ENCODE data around the gene MPPED2. TPM values are rescaled to one million over a fixed set of nuclear protein-coding genes. Genes with fewer than 3 reads are reported as not detected.

The MPPED2 gene
- total and polyA plus RNA-seq, 2 of the 13 experiments (the other 11 are each of a cell fraction or from before 2014, with no cell fraction given): not detected

DNA sequence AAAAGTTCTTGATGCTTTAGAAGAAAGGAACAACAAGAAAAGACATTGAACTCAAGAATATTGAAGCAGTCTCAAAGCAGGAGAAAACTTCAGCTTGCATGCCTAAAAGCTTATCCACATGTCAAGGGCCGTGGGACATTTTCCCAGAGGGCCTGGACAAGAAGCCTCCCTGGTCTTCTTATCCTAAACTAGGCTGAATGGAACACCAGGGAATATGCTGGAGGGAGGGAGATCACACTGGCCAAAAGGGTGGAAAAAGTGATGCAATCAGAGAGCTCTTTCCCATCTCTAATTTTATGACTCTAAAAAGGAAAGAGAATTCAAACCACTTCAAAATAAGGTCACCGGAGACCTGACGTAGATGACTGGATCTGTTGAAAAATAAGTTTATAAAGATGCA, 107.2 kb downstream of the MPPED2 start:
- WGBS (ENCODE audit: low lambda C conversion rate): 30% methylated on average over 3 of the region's 3 CpGs

DNA sequence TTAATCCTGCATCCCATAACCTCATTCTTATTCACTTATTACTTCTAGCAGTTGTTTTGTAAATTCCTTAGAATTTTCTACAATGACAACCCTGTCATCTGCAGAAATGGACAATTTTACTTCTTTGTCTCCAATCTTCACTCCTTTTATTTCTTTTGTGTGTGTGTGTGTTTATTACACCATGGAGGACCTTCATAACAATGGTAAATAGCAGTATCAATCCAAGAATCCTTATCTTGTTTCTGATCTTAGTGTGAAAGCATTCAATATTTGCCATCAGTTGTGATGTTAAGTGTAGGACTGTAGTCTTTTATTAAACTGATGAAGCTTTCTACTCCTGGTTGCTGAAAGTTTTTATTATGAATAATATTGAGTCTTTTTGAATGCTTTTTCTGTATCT, 109.1 kb downstream of the MPPED2 start:
- H3K4me1 ChIP-seq (ENCODE audit: insufficient read depth, low read length): no peaks in the 10 kb centered on the region
- CTCF ChIA-PET (ENCODE audit: low intra/inter-chr PET ratio, low total read pairs): no interaction called here
- ATAC-seq (no peak), DNase-seq (ENCODE audit: low spot score) (no peak), FAIRE-seq (no peak)
- no peak overlapping the region for H3K4me3 ChIP-seq (replicated peaks in 1 of 3; ENCODE audit: insufficient read depth in 1 of 3, low read depth in 2 of 3, low read length in 3 of 3)
- intact Hi-C loops (cut with micrococcal nuclease; ENCODE audit: unreplicated experiment): no loop called here
- no TSS peak for BruUV-seq (replicated peaks)
- no peak overlapping the region for H3K9ac ChIP-seq (ENCODE audit: insufficient read depth, low read depth, low read length)
- POLR2A ChIA-PET: no interaction called here
- in situ Hi-C loops (cut with HindIII; ENCODE audit: extremely low pct_ligation_motif_present, low pct_unique_long_range_greater_than_20kb): no loop called here
- no peak overlapping the region for H3K4me2 ChIP-seq (ENCODE audit: low read depth, low read length)
- no peak overlapping the region for H3K27ac ChIP-seq (ENCODE audit: extremely low read length, insufficient read depth, low read length)
- H2AFZ ChIP-seq (ENCODE audit: low read length): no peak overlapping the region
- H3K79me2 ChIP-seq (ENCODE audit: insufficient read depth, low read length): no peaks in the 10 kb centered on the region
- no peaks in the 10 kb centered on the region; a peak in 1 of 5 replicates for H3K27me3 ChIP-seq (ENCODE audit: control insufficient read depth in 1 of 2, insufficient read depth in 2 of 2, low read length in 2 of 2)
- H3K9me3 ChIP-seq (ENCODE audit: low read length): no peaks in the 10 kb centered on the region
- no peaks in the 10 kb centered on the region for H4K20me1 ChIP-seq (ENCODE audit: insufficient read depth, low read length)
- no peaks in the 10 kb centered on the region for H3K36me3 ChIP-seq (replicated peaks in 1 of 2; ENCODE audit: control insufficient read depth in 1 of 2, insufficient read depth in 2 of 2, low read length in 2 of 2)
- no peak for TF ChIP-seq HNRNPK (IDR thresholded peaks at IDR 0.05; ENCODE audit: low read depth, low read length, poor library complexity, severe bottlenecking)
- TF ChIP-seq, protein P1, sequence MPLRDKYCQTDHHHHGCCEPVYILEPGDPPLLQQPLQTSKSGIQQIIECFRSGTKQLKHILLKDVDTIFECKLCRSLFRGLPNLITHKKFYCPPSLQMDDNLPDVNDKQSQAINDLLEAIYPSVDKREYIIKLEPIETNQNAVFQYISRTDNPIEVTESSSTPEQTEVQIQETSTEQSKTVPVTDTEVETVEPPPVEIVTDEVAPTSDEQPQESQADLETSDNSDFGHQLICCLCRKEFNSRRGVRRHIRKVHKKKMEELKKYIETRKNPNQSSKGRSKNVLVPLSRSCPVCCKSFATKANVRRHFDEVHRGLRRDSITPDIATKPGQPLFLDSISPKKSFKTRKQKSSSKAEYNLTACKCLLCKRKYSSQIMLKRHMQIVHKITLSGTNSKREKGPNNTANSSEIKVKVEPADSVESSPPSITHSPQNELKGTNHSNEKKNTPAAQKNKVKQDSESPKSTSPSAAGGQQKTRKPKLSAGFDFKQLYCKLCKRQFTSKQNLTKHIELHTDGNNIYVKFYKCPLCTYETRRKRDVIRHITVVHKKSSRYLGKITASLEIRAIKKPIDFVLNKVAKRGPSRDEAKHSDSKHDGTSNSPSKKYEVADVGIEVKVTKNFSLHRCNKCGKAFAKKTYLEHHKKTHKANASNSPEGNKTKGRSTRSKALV (CRISPR knock-in tag; IDR thresholded peaks at IDR 0.05): no peak
- no peak for TF ChIP-seq SP1 (IDR thresholded peaks at IDR 0.05)
- no peak for TF ChIP-seq SP1 (CRISPR knock-in tag; IDR thresholded peaks at IDR 0.05)
- no peak for TF ChIP-seq SALL1 (CRISPR knock-in tag; IDR thresholded peaks at IDR 0.05)
- TF ChIP-seq, protein P2, sequence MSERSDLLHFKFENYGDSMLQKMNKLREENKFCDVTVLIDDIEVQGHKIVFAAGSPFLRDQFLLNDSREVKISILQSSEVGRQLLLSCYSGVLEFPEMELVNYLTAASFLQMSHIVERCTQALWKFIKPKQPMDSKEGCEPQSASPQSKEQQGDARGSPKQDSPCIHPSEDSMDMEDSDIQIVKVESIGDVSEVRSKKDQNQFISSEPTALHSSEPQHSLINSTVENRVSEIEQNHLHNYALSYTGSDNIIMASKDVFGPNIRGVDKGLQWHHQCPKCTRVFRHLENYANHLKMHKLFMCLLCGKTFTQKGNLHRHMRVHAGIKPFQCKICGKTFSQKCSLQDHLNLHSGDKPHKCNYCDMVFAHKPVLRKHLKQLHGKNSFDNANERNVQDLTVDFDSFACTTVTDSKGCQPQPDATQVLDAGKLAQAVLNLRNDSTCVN (CRISPR knock-in tag; IDR thresholded peaks at IDR 0.05; ENCODE audit: borderline replicate concordance): no peak
- TF ChIP-seq ZBTB42 (CRISPR knock-in tag; IDR thresholded peaks at IDR 0.05): no peak
- TF ChIP-seq, protein P3, sequence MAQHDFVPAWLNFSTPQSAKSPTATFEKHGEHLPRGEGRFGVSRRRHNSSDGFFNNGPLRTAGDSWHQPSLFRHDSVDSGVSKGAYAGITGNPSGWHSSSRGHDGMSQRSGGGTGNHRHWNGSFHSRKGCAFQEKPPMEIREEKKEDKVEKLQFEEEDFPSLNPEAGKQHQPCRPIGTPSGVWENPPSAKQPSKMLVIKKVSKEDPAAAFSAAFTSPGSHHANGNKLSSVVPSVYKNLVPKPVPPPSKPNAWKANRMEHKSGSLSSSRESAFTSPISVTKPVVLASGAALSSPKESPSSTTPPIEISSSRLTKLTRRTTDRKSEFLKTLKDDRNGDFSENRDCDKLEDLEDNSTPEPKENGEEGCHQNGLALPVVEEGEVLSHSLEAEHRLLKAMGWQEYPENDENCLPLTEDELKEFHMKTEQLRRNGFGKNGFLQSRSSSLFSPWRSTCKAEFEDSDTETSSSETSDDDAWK (CRISPR knock-in tag; IDR thresholded peaks at IDR 0.05): no peak
- no peak for TF ChIP-seq SETDB1 (CRISPR knock-in tag; IDR thresholded peaks at IDR 0.05; ENCODE audit: borderline replicate concordance)
- no peak for TF ChIP-seq ZNF841 (CRISPR knock-in tag; IDR thresholded peaks at IDR 0.05; ENCODE audit: borderline replicate concordance)
- no peak for TF ChIP-seq FIP1L1 (IDR thresholded peaks at IDR 0.05; ENCODE audit: borderline replicate concordance, insufficient read depth, low read depth, low read length)
- TF ChIP-seq ZNF782 (CRISPR knock-in tag; IDR thresholded peaks at IDR 0.05; ENCODE audit: borderline replicate concordance): no peak
- no peak for TF ChIP-seq ETV5 (CRISPR knock-in tag; IDR thresholded peaks at IDR 0.05; ENCODE audit: borderline replicate concordance)
- no peak for TF ChIP-seq TOE1 (CRISPR knock-in tag; IDR thresholded peaks at IDR 0.05)
- no peak for TF ChIP-seq ZNF552 (CRISPR knock-in tag; IDR thresholded peaks at IDR 0.05; ENCODE audit: borderline replicate concordance)

More for the DNA sequence above, 107.2 kb downstream of the MPPED2 start:
- Histone ChIP-seq H4K20me1 (ENCODE audit: insufficient read depth, low read length) (no peaks in the 10 kb centered on the region), H3K4me3 (replicated peaks in 1 of 3; ENCODE audit: insufficient read depth in 1 of 3, low read depth in 2 of 3, low read length in 3 of 3) (no peak overlapping the region), H3K79me2 (ENCODE audit: insufficient read depth, low read length) (no peaks in the 10 kb centered on the region), H3K27me3 (ENCODE audit: control insufficient read depth in 1 of 2, insufficient read depth in 2 of 2, low read length in 2 of 2) (no peaks in the 10 kb centered on the region; a peak in 1 of 5 replicates), H3K9ac (ENCODE audit: insufficient read depth, low read depth, low read length) (no peak overlapping the region), H3K4me2 (ENCODE audit: low read depth, low read length) (no peak overlapping the region), H2AFZ (ENCODE audit: low read length) (no peak overlapping the region), H3K4me1 (ENCODE audit: insufficient read depth, low read length) (no peaks in the 10 kb centered on the region), H3K27ac (ENCODE audit: extremely low read length, insufficient read depth, low read length) (no peak overlapping the region), H3K36me3 (replicated peaks in 1 of 2; ENCODE audit: control insufficient read depth in 1 of 2, insufficient read depth in 2 of 2, low read length in 2 of 2) (no peaks in the 10 kb centered on the region), H3K9me3 (ENCODE audit: low read length) (no peaks in the 10 kb centered on the region)
- in situ Hi-C loops (cut with HindIII; ENCODE audit: extremely low pct_ligation_motif_present, low pct_unique_long_range_greater_than_20kb) (no loop called here), intact Hi-C loops (cut with micrococcal nuclease; ENCODE audit: unreplicated experiment) (no loop called here)
- TF ChIP-seq KDM4B (CRISPR knock-in tag; IDR thresholded peaks at IDR 0.05): no peak
- TF ChIP-seq ZNF674 (CRISPR knock-in tag; IDR thresholded peaks at IDR 0.05; ENCODE audit: low read depth): no peak
- no TSS peak for BruUV-seq (replicated peaks)
- ATAC-seq: no peak
- no peak for DNase-seq (ENCODE audit: low spot score)
- POLR2A ChIA-PET: no interaction called here
- FAIRE-seq: no peak
- CTCF ChIA-PET (ENCODE audit: low intra/inter-chr PET ratio, low total read pairs): no interaction called here
